ENCODE measurements around the gene PLXNA4.

PLXNA4 gene

GRCh38 chr7:132430861-132431822 lies 145.1 kb downstream of the PLXNA4 start:
- DNase-seq, result peak in 1 of 3 donors; percentile 27

- DNase-seq, result no peak
These were observed 146.0 kb downstream of the PLXNA4 start for GRCh38 chr7:132430041-132430855.

GRCh38 chr7:132429181-132429580 lies 147.1 kb downstream of the PLXNA4 start:
- DNase-seq, result no peak

- DNase-seq, result no peak
These were observed 147.9 kb downstream of the PLXNA4 start for GRCh38 chr7:132428247-132428919.

- no peak for DNase-seq
These were observed 150.3 kb downstream of the PLXNA4 start for GRCh38 chr7:132425942-132426341.

- no peak for DNase-seq
These were observed 151.2 kb downstream of the PLXNA4 start for GRCh38 chr7:132424821-132425724.

GRCh38 chr7:132424277-132424676 lies 152.0 kb downstream of the PLXNA4 start:
- DNase-seq, result no peak

GRCh38 chr7:132423594-132424200 lies 152.6 kb downstream of the PLXNA4 start:
- DNase-seq, result no peak

GRCh38 chr7:132422502-132423111 lies 153.7 kb downstream of the PLXNA4 start:
- no peak for DNase-seq

- no peak for DNase-seq
These were observed 155.7 kb downstream of the PLXNA4 start for GRCh38 chr7:132420527-132420926.

GRCh38 chr7:132419542-132419941 lies 156.7 kb downstream of the PLXNA4 start:
- no peak for DNase-seq

GRCh38 chr7:132418840-132419239 lies 157.4 kb downstream of the PLXNA4 start:
- no peak for DNase-seq

GRCh38 chr7:132417103-132417906 lies 159.0 kb downstream of the PLXNA4 start:
- DNase-seq, result no peak

- no peak for DNase-seq
These were observed 159.9 kb downstream of the PLXNA4 start for GRCh38 chr7:132416395-132416794.

- no peak for DNase-seq
These were observed 161.0 kb downstream of the PLXNA4 start for GRCh38 chr7:132415259-132415658.

GRCh38 chr7:132414857-132415256 lies 161.4 kb downstream of the PLXNA4 start:
- DNase-seq, result no peak

- DNase-seq, result no peak
These were observed 163.8 kb downstream of the PLXNA4 start for GRCh38 chr7:132412435-132412834.

GRCh38 chr7:132410861-132411541 lies 165.3 kb downstream of the PLXNA4 start:
- DNase-seq, result no peak

- peak in 1 of 3 donors; percentile 26 for DNase-seq
These were observed 165.9 kb downstream of the PLXNA4 start for GRCh38 chr7:132410385-132410784.

GRCh38 chr7:132407764-132408163 lies 168.5 kb downstream of the PLXNA4 start:
- no peak for DNase-seq
